Measurements from ENCODE around the gene SETD4. TPM values are rescaled to one million over a fixed set of nuclear protein-coding genes. Genes with fewer than 3 reads are reported as not detected.

SETD4 gene
- total and polyA plus RNA-seq, 2 of the 13 experiments (the other 11 are each of a cell fraction or from before 2014, with no cell fraction given), result 7.1 to 14.4 TPM

DNA sequence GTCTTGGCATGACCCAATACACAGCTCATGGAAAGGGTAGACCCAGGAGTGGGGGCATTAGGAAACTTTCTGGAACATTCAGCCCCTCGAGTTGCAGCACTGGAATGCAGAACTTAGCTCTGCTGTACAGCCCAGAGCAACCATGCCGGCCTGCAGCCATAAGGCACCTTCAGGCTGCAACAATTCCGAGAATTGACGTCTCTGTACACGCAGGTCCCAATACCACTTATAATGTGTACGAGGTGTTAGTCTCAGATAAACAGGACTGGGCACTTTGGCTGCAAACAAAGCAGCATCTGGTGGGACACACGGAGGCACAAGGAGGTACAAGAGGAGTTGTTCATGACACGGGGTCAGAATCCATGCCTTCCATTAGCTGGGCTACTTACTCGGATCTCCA is 17.4 kb upstream of the SETD4 start:
- H3K9me3 ChIP-seq (ENCODE audit: low read length), result no peaks in the 10 kb centered on the region
- TF ChIP-seq HMG20A (CRISPR knock-in tag; IDR thresholded peaks at IDR 0.05; ENCODE audit: borderline replicate concordance) (no peak), ESRRA (CRISPR knock-in tag; IDR thresholded peaks at IDR 0.05; ENCODE audit: low read depth) (no peak), ZBTB7A (CRISPR knock-in tag; IDR thresholded peaks at IDR 0.05) (no peak), TRIM24 (CRISPR knock-in tag; IDR thresholded peaks at IDR 0.05) (no peak), ZNF672 (CRISPR knock-in tag; IDR thresholded peaks at IDR 0.05) (no peak), ZNF703 (CRISPR knock-in tag; IDR thresholded peaks at IDR 0.05; ENCODE audit: borderline replicate concordance) (no peak), KDM2A (CRISPR knock-in tag; IDR thresholded peaks at IDR 0.05; ENCODE audit: borderline replicate concordance, low read depth) (no peak)
- TF ChIP-seq, protein P1, sequence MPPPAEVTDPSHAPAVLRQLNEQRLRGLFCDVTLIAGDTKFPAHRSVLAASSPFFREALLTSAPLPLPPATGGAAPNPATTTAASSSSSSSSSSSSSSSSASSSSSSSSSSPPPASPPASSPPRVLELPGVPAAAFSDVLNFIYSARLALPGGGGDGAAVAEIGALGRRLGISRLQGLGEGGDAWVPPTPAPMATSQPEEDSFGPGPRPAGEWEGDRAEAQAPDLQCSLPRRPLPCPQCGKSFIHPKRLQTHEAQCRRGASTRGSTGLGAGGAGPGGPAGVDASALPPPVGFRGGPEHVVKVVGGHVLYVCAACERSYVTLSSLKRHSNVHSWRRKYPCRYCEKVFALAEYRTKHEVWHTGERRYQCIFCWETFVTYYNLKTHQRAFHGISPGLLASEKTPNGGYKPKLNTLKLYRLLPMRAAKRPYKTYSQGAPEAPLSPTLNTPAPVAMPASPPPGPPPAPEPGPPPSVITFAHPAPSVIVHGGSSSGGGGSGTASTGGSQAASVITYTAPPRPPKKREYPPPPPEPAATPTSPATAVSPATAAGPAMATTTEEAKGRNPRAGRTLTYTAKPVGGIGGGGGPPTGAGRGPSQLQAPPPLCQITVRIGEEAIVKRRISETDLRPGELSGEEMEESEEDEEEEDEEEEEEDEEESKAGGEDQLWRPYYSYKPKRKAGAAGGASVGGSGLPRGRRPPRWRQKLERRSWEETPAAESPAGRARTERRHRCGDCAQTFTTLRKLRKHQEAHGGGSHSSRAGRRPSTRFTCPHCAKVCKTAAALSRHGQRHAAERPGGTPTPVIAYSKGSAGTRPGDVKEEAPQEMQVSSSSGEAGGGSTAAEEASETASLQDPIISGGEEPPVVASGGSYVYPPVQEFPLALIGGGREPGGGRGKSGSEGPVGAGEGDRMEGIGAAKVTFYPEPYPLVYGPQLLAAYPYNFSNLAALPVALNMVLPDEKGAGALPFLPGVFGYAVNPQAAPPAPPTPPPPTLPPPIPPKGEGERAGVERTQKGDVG (CRISPR knock-in tag; IDR thresholded peaks at IDR 0.05; ENCODE audit: borderline replicate concordance), result no peak
- TF ChIP-seq, protein P2, sequence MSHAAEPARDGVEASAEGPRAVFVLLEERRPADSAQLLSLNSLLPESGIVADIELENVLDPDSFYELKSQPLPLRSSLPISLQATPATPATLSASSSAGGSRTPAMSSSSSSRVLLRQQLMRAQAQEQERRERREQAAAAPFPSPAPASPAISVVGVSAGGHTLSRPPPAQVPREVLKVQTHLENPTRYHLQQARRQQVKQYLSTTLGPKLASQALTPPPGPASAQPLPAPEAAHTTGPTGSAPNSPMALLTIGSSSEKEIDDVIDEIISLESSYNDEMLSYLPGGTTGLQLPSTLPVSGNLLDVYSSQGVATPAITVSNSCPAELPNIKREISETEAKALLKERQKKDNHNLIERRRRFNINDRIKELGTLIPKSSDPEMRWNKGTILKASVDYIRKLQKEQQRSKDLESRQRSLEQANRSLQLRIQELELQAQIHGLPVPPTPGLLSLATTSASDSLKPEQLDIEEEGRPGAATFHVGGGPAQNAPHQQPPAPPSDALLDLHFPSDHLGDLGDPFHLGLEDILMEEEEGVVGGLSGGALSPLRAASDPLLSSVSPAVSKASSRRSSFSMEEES (CRISPR knock-in tag; IDR thresholded peaks at IDR 0.05), result no peak
- TF ChIP-seq, protein P3, sequence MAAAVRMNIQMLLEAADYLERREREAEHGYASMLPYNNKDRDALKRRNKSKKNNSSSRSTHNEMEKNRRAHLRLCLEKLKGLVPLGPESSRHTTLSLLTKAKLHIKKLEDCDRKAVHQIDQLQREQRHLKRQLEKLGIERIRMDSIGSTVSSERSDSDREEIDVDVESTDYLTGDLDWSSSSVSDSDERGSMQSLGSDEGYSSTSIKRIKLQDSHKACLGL (CRISPR knock-in tag; IDR thresholded peaks at IDR 0.05), result no peak
- TF ChIP-seq, protein P4, sequence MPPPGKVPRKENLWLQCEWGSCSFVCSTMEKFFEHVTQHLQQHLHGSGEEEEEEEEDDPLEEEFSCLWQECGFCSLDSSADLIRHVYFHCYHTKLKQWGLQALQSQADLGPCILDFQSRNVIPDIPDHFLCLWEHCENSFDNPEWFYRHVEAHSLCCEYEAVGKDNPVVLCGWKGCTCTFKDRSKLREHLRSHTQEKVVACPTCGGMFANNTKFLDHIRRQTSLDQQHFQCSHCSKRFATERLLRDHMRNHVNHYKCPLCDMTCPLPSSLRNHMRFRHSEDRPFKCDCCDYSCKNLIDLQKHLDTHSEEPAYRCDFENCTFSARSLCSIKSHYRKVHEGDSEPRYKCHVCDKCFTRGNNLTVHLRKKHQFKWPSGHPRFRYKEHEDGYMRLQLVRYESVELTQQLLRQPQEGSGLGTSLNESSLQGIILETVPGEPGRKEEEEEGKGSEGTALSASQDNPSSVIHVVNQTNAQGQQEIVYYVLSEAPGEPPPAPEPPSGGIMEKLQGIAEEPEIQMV (CRISPR knock-in tag; IDR thresholded peaks at IDR 0.05; ENCODE audit: low read depth), result no peak
- intact Hi-C loops (cut with micrococcal nuclease; ENCODE audit: unreplicated experiment), result no loop called here
- H2AFZ ChIP-seq (ENCODE audit: low read length), result no peak overlapping the region
- DNase-seq (ENCODE audit: low spot score), result no peak
- CTCF ChIA-PET (ENCODE audit: low intra/inter-chr PET ratio, low total read pairs), result no interaction called here
- in situ Hi-C loops (cut with HindIII; ENCODE audit: extremely low pct_ligation_motif_present, low pct_unique_long_range_greater_than_20kb), result no loop called here
- no peak overlapping the region for H3K9ac ChIP-seq (ENCODE audit: insufficient read depth, low read depth, low read length)
- H3K27ac ChIP-seq (ENCODE audit: extremely low read length, insufficient read depth, low read length), result no peak overlapping the region
- no peak for FAIRE-seq
- no peaks in the 10 kb centered on the region for H3K36me3 ChIP-seq (replicated peaks in 1 of 2; ENCODE audit: control insufficient read depth in 1 of 2, insufficient read depth in 2 of 2, low read length in 2 of 2)
- H3K4me1 ChIP-seq (ENCODE audit: insufficient read depth, low read length), result peaks cover 29% of the 10 kb centered on the region
- 55% methylated on average over 8 of the region's 9 CpGs for WGBS (ENCODE audit: low lambda C conversion rate)
- H4K20me1 ChIP-seq (ENCODE audit: insufficient read depth, low read length), result no peaks in the 10 kb centered on the region
- no peaks in the 10 kb centered on the region for H3K79me2 ChIP-seq (ENCODE audit: insufficient read depth, low read length)
- POLR2A ChIA-PET, result interaction anchor here (2.1 kb wide), 1 partner anchor 18 kb away, joined by 7 read pairs; the partner anchor contains the start of gene SETD4
- H3K4me3 ChIP-seq (replicated peaks in 1 of 3; ENCODE audit: insufficient read depth in 1 of 3, low read depth in 2 of 3, low read length in 3 of 3), result no peak overlapping the region
- ATAC-seq, result no peak
- no peak overlapping the region for H3K4me2 ChIP-seq (ENCODE audit: low read depth, low read length)
- no peaks in the 10 kb centered on the region; a peak in 1 of 5 replicates for H3K27me3 ChIP-seq (ENCODE audit: control insufficient read depth in 1 of 2, insufficient read depth in 2 of 2, low read length in 2 of 2)
- BruUV-seq (replicated peaks), result no TSS peak

Measured in HepG2 (cell line).